ENCODE results near the gene VRK1.
A peak's percentile ranks its signal among the peaks of the same experiment; 100 is the strongest.

VRK1 gene

GRCh38 chr14:96783915-96784224 lies 13.3 kb upstream of the VRK1 start:
- no peaks in the 10 kb centered on the region for H3K36me3 ChIP-seq (ENCODE audit: control insufficient read depth in 1 of 2, insufficient read depth in 2 of 2, low read length in 2 of 2)
- H3K9me3 ChIP-seq (ENCODE audit: control insufficient read depth in 1 of 2, low read length in 2 of 2), result no peaks in the 10 kb centered on the region
- no peak overlapping the region for H3K9ac ChIP-seq (ENCODE audit: low read depth in 1 of 2, low read length in 2 of 2)
- H3K27ac ChIP-seq (ENCODE audit: low read depth, low read length), result no peak overlapping the region
- H3K4me3 ChIP-seq (ENCODE audit: low read depth in 1 of 2, low read length in 2 of 2), result no peak overlapping the region
- H3K4me1 ChIP-seq (ENCODE audit: control insufficient read depth in 1 of 2, insufficient read depth in 2 of 2, low read length in 2 of 2), result no peaks in the 10 kb centered on the region
- peaks cover 0 to 5% of the 10 kb centered on the region in 2 donors for H3K27me3 ChIP-seq (ENCODE audit: control insufficient read depth in 1 of 2, insufficient read depth in 2 of 2, low read length in 2 of 2)

DNA sequence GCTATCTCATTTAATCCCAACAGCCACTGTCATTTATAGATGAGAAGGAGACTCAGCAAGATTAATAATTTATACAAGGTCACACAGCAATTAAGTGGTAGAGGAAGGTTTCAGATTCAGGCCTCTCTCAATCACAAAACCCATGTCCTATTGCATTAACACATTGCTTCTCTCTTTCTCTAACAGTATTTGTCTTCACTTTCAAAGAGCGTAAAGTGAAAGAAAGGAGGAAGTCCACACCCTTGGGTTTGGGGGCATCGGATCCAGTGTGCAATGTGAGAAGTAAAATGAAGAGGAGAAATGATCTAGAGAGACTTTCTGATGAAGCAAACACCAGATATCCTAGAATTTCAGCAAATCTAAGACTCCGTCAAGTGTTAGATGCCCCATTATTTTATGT lies 7.0 kb upstream of the VRK1 start:
- Histone ChIP-seq H3K4me3 (ENCODE audit: low read depth in 1 of 2, low read length in 2 of 2) (no peak overlapping the region), H3K27ac (ENCODE audit: low read depth, low read length) (no peak overlapping the region), H3K36me3 (ENCODE audit: control insufficient read depth in 1 of 2, insufficient read depth in 2 of 2, low read length in 2 of 2) (no peaks in the 10 kb centered on the region), H3K27me3 (ENCODE audit: control insufficient read depth in 1 of 2, insufficient read depth in 2 of 2, low read length in 2 of 2) (no peaks in the 10 kb centered on the region), H3K4me1 (ENCODE audit: control insufficient read depth in 1 of 2, insufficient read depth in 2 of 2, low read length in 2 of 2) (no peaks in the 10 kb centered on the region), H3K9me3 (ENCODE audit: control insufficient read depth in 1 of 2, low read length in 2 of 2) (no peaks in the 10 kb centered on the region), H3K9ac (ENCODE audit: low read depth in 1 of 2, low read length in 2 of 2) (no peak overlapping the region)

GRCh38 chr14:96790706-96791105 lies 6.5 kb upstream of the VRK1 start:
- Histone ChIP-seq H3K9ac (ENCODE audit: low read depth in 1 of 2, low read length in 2 of 2) (no peak overlapping the region), H3K27ac (ENCODE audit: low read depth, low read length) (no peak overlapping the region), H3K4me3 (ENCODE audit: low read depth in 1 of 2, low read length in 2 of 2) (no peak overlapping the region), H3K36me3 (ENCODE audit: control insufficient read depth in 1 of 2, insufficient read depth in 2 of 2, low read length in 2 of 2) (no peaks in the 10 kb centered on the region), H3K9me3 (ENCODE audit: control insufficient read depth in 1 of 2, low read length in 2 of 2) (no peaks in the 10 kb centered on the region), H3K27me3 (ENCODE audit: control insufficient read depth in 1 of 2, insufficient read depth in 2 of 2, low read length in 2 of 2) (no peaks in the 10 kb centered on the region), H3K4me1 (ENCODE audit: control insufficient read depth in 1 of 2, insufficient read depth in 2 of 2, low read length in 2 of 2) (no peaks in the 10 kb centered on the region)

- Histone ChIP-seq H3K9me3 (ENCODE audit: control insufficient read depth in 1 of 2, low read length in 2 of 2) (no peaks in the 10 kb centered on the region), H3K27ac (ENCODE audit: low read depth, low read length) (no peak overlapping the region), H3K36me3 (ENCODE audit: control insufficient read depth in 1 of 2, insufficient read depth in 2 of 2, low read length in 2 of 2) (no peaks in the 10 kb centered on the region), H3K4me1 (ENCODE audit: control insufficient read depth in 1 of 2, insufficient read depth in 2 of 2, low read length in 2 of 2) (no peaks in the 10 kb centered on the region), H3K9ac (ENCODE audit: low read depth in 1 of 2, low read length in 2 of 2) (no peak overlapping the region), H3K27me3 (ENCODE audit: control insufficient read depth in 1 of 2, insufficient read depth in 2 of 2, low read length in 2 of 2) (no peaks in the 10 kb centered on the region), H3K4me3 (ENCODE audit: low read depth in 1 of 2, low read length in 2 of 2) (no peak overlapping the region)
These were observed 5.2 kb upstream of the VRK1 start for GRCh38 chr14:96792003-96792402.

- Histone ChIP-seq H3K27ac (ENCODE audit: low read depth, low read length) (no peak overlapping the region), H3K9me3 (ENCODE audit: control insufficient read depth in 1 of 2, low read length in 2 of 2) (no peaks in the 10 kb centered on the region), H3K36me3 (ENCODE audit: control insufficient read depth in 1 of 2, insufficient read depth in 2 of 2, low read length in 2 of 2) (no peaks in the 10 kb centered on the region)
These were observed 4.6 kb upstream of the VRK1 start for GRCh38 chr14:96792591-96792990.

GRCh38 chr14:96793547-96793946 lies 3.6 kb upstream of the VRK1 start:
- Histone ChIP-seq H3K36me3 (ENCODE audit: control insufficient read depth in 1 of 2, insufficient read depth in 2 of 2, low read length in 2 of 2) (no peaks in the 10 kb centered on the region), H3K4me3 (ENCODE audit: low read depth in 1 of 2, low read length in 2 of 2) (no peak overlapping the region), H3K27ac (ENCODE audit: low read depth, low read length) (no peak overlapping the region), H3K27me3 (ENCODE audit: control insufficient read depth in 1 of 2, insufficient read depth in 2 of 2, low read length in 2 of 2) (no peaks in the 10 kb centered on the region), H3K9ac (ENCODE audit: low read depth in 1 of 2, low read length in 2 of 2) (no peak overlapping the region), H3K9me3 (ENCODE audit: control insufficient read depth in 1 of 2, low read length in 2 of 2) (no peaks in the 10 kb centered on the region), H3K4me1 (ENCODE audit: control insufficient read depth in 1 of 2, insufficient read depth in 2 of 2, low read length in 2 of 2) (peaks cover 8 to 9% of the 10 kb centered on the region in 2 donors)

More at GRCh38 chr14:96792591-96792990, 4.6 kb upstream of the VRK1 start:
- Histone ChIP-seq H3K4me3 (ENCODE audit: low read depth in 1 of 2, low read length in 2 of 2) (no peak overlapping the region), H3K4me1 (ENCODE audit: control insufficient read depth in 1 of 2, insufficient read depth in 2 of 2, low read length in 2 of 2) (peaks cover 0 to under 1% of the 10 kb centered on the region in 2 donors), H3K27me3 (ENCODE audit: control insufficient read depth in 1 of 2, insufficient read depth in 2 of 2, low read length in 2 of 2) (no peaks in the 10 kb centered on the region), H3K9ac (ENCODE audit: low read depth in 1 of 2, low read length in 2 of 2) (no peak overlapping the region)

GRCh38 chr14:96795109-96795828 lies 1.9 kb upstream of the VRK1 start:
- Histone ChIP-seq H3K4me1 (ENCODE audit: control insufficient read depth in 1 of 2, insufficient read depth in 2 of 2, low read length in 2 of 2) (peaks cover 9 to 13% of the 10 kb centered on the region in 2 donors), H3K27ac (ENCODE audit: low read depth, low read length) (no peak overlapping the region), H3K4me3 (ENCODE audit: low read depth in 1 of 2, low read length in 2 of 2) (no peak overlapping the region), H3K36me3 (ENCODE audit: control insufficient read depth in 1 of 2, insufficient read depth in 2 of 2, low read length in 2 of 2) (no peaks in the 10 kb centered on the region), H3K27me3 (ENCODE audit: control insufficient read depth in 1 of 2, insufficient read depth in 2 of 2, low read length in 2 of 2) (no peaks in the 10 kb centered on the region), H3K9ac (ENCODE audit: low read depth in 1 of 2, low read length in 2 of 2) (no peak overlapping the region), H3K9me3 (ENCODE audit: control insufficient read depth in 1 of 2, low read length in 2 of 2) (no peaks in the 10 kb centered on the region)

- H3K36me3 ChIP-seq (ENCODE audit: control insufficient read depth in 1 of 2, insufficient read depth in 2 of 2, low read length in 2 of 2), result no peaks in the 10 kb centered on the region
- H3K9ac ChIP-seq (ENCODE audit: low read depth in 1 of 2, low read length in 2 of 2), result peak overlapping the region; percentile 62 to 63
- H3K27me3 ChIP-seq (ENCODE audit: control insufficient read depth in 1 of 2, insufficient read depth in 2 of 2, low read length in 2 of 2), result no peaks in the 10 kb centered on the region
- no peak overlapping the region for H3K27ac ChIP-seq (ENCODE audit: low read depth, low read length)
- H3K4me3 ChIP-seq (ENCODE audit: low read depth in 1 of 2, low read length in 2 of 2), result peak overlapping the region; percentile 73 to 82
- no peaks in the 10 kb centered on the region for H3K9me3 ChIP-seq (ENCODE audit: control insufficient read depth in 1 of 2, low read length in 2 of 2)
- peaks cover 9 to 18% of the 10 kb centered on the region in 2 donors for H3K4me1 ChIP-seq (ENCODE audit: control insufficient read depth in 1 of 2, insufficient read depth in 2 of 2, low read length in 2 of 2)
These were observed 584 bp downstream of the VRK1 start for GRCh38 chr14:96797582-96798349.

DNA sequence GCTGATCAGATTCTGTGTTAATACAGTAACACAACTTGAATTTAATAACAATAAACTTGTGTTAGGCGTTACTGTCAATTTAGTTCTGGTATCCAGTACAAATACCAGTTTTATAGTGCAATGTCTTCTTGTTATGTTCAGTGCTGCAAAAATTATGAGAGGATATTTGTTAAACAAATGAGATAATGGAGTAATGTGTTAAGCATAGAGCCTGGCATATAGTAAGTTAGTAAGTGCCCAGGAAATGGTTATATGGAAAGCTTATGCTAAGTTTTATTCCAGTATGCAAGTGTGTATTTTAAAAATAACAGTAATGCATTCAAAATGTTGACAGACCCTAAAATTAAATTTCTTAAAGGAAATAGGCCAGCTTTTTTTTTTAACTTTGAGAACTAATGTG lies 1.8 kb downstream of the VRK1 start:
- H3K27me3 ChIP-seq (ENCODE audit: control insufficient read depth in 1 of 2, insufficient read depth in 2 of 2, low read length in 2 of 2), result no peaks in the 10 kb centered on the region
- H3K4me3 ChIP-seq (ENCODE audit: low read depth in 1 of 2, low read length in 2 of 2), result no peak overlapping the region
- H3K27ac ChIP-seq (ENCODE audit: low read depth, low read length), result no peak overlapping the region
- H3K4me1 ChIP-seq (ENCODE audit: control insufficient read depth in 1 of 2, insufficient read depth in 2 of 2, low read length in 2 of 2), result peaks cover 9 to 18% of the 10 kb centered on the region in 2 donors
- H3K36me3 ChIP-seq (ENCODE audit: control insufficient read depth in 1 of 2, insufficient read depth in 2 of 2, low read length in 2 of 2), result no peaks in the 10 kb centered on the region
- no peak overlapping the region for H3K9ac ChIP-seq (ENCODE audit: low read depth in 1 of 2, low read length in 2 of 2)
- H3K9me3 ChIP-seq (ENCODE audit: control insufficient read depth in 1 of 2, low read length in 2 of 2), result no peaks in the 10 kb centered on the region

DNA sequence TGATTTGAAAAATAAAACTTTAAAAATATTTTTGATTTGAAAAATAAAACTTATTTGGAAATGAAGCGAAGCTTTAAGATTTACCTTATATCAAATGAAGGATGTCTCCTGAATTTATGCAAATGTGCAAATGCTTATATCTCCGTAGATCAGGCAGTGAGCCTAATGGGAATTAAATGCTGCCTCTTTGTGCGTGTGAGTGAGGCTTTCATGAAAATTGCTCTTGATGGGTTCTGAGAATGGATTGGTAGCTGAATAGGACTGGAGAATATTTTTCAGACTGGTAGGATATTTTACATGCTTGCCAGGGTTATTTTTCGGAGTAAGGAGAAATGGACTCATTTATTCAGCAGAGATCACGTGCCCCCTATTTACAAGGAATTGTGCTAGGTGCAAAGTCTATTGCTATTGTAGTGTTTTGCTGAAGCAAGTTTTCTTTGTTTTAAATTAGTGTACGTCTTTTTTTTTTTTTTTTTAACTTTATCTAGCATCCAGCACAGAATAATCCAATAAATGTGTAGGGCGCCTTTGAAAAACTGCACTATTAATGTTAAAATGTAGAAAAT lies 2.4 kb downstream of the VRK1 start:
- H3K4me1 ChIP-seq (ENCODE audit: control insufficient read depth in 1 of 2, insufficient read depth in 2 of 2, low read length in 2 of 2), result peaks cover 9 to 18% of the 10 kb centered on the region in 2 donors
- no peaks in the 10 kb centered on the region for H3K36me3 ChIP-seq (ENCODE audit: control insufficient read depth in 1 of 2, insufficient read depth in 2 of 2, low read length in 2 of 2)
- no peaks in the 10 kb centered on the region for H3K27me3 ChIP-seq (ENCODE audit: control insufficient read depth in 1 of 2, insufficient read depth in 2 of 2, low read length in 2 of 2)
- H3K9ac ChIP-seq (ENCODE audit: low read depth in 1 of 2, low read length in 2 of 2), result no peak overlapping the region
- H3K9me3 ChIP-seq (ENCODE audit: control insufficient read depth in 1 of 2, low read length in 2 of 2), result no peaks in the 10 kb centered on the region
- no peak overlapping the region for H3K27ac ChIP-seq (ENCODE audit: low read depth, low read length)
- H3K4me3 ChIP-seq (ENCODE audit: low read depth in 1 of 2, low read length in 2 of 2), result peak overlapping the region in 1 of 2 donors; percentile 34
